ENCODE data around the gene F11. TPM values are rescaled to one million over a fixed set of nuclear protein-coding genes. Genes with fewer than 3 reads are reported as not detected.
"Not testable (repeated sequence)": the region's sequence is repeated elsewhere in the genome, so short reads cannot be mapped to it uniquely, and the experiment has no call there.

F11 gene
- total RNA-seq = not detected

DNA sequence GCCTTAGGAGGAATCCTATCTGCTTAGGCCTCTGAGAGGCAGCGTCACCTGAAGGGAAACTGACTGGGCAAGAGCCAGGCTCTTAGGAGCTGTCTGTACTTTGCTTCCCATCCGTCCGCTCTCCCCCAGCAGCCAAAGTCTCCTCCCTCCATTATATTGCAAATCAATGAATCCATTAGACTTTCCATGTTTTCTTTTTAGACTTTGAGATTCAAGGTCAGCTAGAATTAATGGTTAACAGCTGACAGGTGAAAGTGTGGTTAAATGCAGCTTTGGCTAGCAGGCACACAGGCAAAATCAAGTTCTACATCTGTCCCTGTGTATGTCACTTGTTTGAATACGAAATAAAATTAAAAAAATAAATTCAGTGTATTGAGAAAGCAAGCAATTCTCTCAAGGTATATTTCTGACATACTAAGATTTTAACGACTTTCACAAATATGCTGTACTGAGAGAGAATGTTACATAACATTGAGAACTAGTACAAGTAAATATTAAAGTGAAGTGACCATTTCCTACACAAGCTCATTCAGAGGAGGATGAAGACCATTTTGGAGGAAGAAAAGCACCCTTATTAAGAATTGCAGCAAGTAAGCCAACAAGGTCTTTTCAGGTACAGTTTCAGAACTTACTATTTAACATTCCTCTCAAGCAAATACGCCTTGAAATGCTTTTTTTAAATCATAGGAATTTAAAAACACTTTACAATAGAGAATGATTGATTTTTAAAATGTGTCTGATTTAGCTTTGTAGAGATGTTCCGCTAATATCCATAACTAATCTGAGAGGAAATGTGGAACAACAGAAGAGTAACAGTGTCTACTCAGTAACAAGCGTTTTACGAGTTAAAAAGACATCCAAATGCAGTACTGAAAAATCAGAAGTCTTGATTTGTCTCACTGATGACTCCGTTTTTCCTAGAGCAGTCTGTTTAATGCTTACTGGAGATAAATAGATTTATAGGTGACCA is at the start of gene F11:
Gene F11 (plus strand): TSS at position 507 of the 970 bp plus-strand sequence. CDS start 948 bp downstream, outside the sequence.
- DNase-seq = no peak

GRCh38 chr4:186216465-186217024 is 49.4 kb upstream of the F11 start:
- DNase-seq = no peak

DNA sequence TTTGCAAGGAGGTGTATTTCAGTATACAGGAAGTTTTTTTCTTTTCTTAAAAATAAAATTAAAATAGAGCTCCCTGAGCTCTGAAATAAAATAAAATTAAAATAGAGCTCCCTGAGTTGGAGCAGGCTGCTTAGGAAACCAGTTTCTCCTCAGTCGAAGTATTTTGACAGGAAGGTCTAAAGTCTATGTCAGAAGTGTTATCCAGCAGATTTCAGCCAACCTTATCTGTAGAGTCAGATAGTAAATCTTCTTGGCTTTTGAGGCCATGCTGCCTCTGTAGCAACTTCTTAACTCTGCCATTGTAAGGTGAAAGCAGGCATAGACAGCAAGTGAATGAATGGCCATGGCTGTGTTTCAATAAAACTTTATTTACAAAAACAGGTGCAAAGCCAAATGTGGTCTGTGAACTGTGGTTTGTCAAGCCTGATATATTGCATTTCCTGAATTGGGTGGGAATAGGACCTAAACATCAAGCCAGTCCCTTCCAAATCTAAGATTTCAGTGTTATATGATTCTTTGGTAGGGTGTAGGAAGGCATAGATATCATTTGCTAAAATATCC is 48.2 kb upstream of the F11 start:
- DNase-seq = no peak

DNA sequence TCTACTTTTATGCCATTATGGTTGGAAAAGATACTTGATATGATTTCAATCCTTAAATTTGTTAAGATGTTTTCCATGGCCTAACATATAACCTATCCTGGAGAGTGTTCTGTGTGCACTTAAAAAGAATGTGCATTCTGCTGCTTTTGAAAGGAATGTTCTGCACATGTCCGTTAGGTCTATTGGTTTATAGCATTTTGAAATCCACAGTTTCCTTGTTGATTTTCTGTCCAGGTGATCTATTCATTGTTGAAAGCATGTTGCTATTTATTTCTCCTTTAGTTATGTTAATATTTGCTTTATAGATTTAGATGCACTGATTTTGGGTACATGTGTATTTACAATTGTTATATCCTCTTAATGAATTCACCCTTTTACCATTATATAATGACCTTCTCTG is 44.4 kb upstream of the F11 start:
- no peak for DNase-seq

- DNase-seq = no peak
These were observed 40.1 kb upstream of the F11 start for GRCh38 chr4:186225848-186226247.

DNA sequence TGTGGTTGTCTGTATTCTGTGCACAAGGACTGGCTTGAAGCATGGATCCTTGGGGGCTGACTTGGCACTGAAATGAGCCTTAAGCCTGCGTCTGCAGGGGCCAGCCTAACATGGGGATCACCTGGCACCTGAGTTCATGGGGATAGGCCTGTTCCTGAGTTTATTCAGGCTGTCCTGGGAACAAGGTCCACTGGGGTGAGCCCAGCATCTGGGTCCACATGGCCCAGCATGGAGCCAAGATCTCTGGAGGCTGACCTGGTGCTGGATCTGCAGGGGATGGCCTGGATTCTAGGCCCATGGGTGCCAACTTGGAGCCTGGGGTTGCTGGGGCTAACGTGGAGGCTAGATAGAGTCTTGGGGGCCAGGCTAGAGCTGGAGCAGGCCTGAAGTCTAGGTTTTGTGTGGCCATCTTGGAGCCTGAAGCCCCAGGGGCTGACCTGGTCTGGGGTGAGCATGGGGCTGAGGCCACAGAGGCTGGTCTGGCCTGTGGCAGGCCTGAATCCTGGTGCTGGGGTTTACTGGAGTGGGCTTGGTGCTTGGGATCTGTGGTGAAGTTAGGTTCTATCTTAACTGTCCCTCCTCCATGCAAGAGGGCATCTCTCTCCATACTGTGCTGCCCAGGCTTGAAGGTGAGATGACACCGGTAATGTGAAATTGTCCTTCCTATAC is 39.3 kb upstream of the F11 start:
- DNase-seq = no peak

DNA sequence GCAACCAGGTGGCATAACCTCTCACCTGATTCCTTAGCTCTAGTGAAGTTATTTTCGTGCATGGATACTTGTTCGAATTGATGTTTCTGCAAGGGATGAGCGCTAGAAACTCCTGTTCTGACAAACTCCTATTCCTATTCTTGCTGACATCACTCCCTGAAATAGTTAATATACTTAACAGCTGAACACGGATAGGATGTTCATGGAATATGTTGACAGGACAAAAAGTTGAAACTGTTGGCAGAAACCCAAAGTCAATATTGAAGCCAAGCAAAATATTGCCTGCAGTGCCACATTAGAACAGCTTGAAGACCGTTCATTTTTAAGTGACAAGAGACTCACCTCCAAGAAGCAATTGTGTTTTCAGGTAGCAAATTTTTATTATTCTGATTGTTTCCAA is 38.8 kb upstream of the F11 start, which contains the start of gene KLKB1:
Gene KLKB1 (plus strand): TSS at position 287 of the 400 bp plus-strand sequence. CDS start 689 bp downstream, outside the sequence.
- no peak for DNase-seq

DNA sequence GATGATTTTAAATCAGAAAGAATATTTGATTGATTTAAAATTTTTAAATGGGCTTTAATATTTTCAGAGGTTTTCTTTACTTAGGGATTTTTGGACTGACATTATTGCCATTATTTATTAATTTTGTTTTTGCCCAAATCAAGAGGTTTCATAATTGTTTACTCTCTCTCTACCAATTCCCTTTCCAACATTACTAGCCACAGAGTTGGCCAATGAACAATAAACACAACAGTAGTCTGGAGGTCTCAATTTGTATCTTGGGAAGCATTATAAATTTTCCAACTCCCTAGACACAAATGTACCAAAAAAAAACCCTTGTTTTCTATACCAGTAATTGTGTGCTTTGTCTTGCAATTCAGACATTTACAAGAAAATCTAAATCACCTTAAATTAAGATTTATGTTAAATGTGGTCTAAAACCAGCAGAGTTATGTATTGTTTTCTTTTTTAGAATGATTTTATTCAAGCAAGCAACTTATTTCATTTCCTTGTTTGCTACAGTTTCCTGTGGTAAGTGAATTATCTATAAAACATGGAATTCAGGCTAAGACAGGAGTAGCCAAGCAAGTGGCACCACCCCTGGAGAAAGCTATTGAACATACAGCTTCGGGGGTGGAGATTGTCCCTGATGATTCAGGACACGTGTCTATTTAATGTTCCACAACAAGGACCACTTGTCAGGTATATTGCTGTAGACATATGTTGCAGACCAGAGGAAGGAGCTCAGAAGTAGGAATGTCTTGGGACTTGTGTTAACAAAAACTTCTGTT is 38.1 kb upstream of the F11 start:
- DNase-seq = no peak

DNA sequence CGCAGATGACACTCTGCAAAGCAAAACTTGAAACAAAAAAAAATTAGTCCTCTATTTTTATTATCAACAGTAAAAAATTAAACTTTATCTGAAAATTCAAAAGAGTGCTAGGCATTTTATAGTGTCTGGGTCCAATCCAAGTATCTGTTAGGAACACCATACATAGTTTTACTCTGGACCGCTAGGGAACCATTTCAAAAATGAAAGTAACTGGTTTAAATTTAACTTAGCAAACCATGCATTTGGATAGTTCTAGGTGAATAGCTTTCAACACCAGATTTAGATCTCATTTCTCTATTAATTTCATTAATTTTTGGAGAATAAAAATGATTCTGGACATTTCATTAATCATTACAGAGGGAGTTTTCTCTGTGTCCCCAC is 37.5 kb upstream of the F11 start:
- DNase-seq = no peak

GRCh38 chr4:186234367-186234766 is 31.6 kb upstream of the F11 start:
- DNase-seq = no peak

- DNase-seq = no peak
These were observed 29.9 kb upstream of the F11 start for GRCh38 chr4:186236126-186236525.

DNA sequence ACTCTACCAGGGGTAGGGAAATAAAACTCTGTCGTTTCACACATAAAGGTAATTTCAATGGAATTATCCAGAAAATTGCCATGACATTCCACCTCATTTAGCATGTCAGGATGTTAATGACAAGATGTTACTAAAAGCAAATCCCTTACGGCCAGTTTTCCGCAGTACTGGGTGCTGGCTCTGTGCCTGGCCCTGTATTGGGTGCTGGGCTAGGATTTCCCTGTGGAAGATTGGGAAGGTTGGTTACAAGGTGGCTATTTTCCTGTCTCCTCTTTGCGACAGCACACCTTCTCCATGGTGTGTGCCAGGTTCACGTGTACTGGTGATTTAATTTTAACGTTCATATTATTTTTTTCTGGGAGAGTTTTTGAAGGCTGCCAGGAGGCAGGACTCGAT is 25.5 kb upstream of the F11 start:
- DNase-seq = no peak

GRCh38 chr4:186240848-186241491 is 25.0 kb upstream of the F11 start:
- no peak for DNase-seq

GRCh38 chr4:186241616-186242015 is 24.4 kb upstream of the F11 start:
- DNase-seq = no peak

DNA sequence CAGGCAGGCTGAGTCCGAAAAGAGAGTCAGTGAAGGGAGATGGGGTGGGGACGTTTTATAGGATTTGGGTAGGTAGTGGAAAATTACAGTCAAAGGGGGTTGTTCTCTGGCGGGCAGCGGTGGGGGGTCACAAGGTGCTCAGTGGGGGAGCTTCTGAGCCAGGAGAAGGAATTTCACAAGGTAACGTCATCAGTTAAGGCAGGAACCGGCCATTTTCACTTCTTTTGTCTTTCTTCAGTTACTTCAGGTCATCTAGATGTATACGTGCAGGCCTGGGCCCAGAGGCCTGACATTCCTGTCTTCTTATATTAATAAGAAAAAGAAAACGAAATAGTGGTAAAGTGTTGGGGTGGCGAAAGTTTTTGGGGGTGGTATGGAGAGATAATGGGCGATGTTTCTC is 24.0 kb upstream of the F11 start:
- not testable (repeated sequence) for DNase-seq

DNA sequence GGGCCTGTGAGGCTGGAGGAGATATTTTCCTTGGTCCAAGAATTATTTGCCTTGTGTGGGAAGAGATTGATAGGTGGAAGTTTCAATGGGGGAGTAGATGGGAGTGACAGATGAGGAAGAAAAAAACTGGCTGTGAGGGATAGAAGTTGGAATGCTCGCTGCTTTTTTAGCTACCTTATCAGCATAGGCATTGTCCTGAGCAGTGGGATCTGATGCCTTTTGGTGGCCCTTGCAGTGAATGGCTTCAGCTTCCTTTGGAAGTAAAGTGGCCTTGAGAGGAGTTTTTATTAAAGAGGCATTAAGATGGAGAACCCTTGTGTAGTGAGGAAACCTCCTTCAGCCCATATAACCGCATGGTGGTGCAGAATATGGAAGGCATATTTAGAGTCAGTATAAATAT is 22.7 kb upstream of the F11 start:
- DNase-seq = no peak

DNA sequence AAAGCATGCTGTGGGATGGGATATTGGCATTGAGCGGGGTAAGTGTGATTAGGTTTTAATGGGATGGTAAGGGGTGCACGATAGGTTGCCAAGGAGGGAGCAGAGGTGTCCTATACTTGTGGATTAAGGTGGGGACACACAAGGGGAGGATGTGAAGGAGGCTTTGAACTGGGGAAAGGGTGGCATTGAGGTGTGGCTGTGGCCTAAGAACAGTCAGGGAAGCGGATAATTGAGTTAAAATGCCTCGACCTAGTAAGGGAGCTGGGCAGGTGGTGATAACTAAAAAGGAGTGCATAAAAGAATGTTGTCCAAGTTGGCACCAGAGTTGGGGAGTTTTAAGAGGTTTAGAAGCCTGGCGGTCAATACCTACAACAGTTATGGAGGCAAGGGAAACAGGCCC is 21.2 kb upstream of the F11 start:
- DNase-seq = no peak

GRCh38 chr4:186247062-186247752 is 18.8 kb upstream of the F11 start:
- DNase-seq = not testable (repeated sequence)

GRCh38 chr4:186248643-186249042 is 17.3 kb upstream of the F11 start:
- no peak for DNase-seq

GRCh38 chr4:186249785-186250754 is 15.9 kb upstream of the F11 start:
- DNase-seq = no peak
